GM18508 (cell line): ENCODE measurements around the gene ABCG5.

Source experiments
- ATAC-seq: cut with Tn5 transposase; IDR thresholded peaks from one replicate; pipeline ENCODE4 v1.9.1; 2021; ENCODE audit warnings: moderate number of reproducible peaks; ENCODE audit not compliant: insufficient read depth, unreplicated experiment

Gene ABCG5

GRCh38 chr2:43812947-43813346 lies 25.7 kb downstream of the ABCG5 start:
- ATAC-seq = no peak

GRCh38 chr2:43812006-43812405 lies 26.6 kb downstream of the ABCG5 start:
- ATAC-seq = no peak

- ATAC-seq = no peak
These were observed 27.8 kb downstream of the ABCG5 start for GRCh38 chr2:43810888-43811287.

GRCh38 chr2:43810452-43810851 lies 28.2 kb downstream of the ABCG5 start:
- ATAC-seq = no peak

GRCh38 chr2:43806719-43807031 lies 32.0 kb downstream of the ABCG5 start:
- no peak for ATAC-seq

- ATAC-seq = no peak
These were observed 35.5 kb downstream of the ABCG5 start for GRCh38 chr2:43803113-43803512.

GRCh38 chr2:43802135-43802534 lies 36.5 kb downstream of the ABCG5 start:
- no peak for ATAC-seq

GRCh38 chr2:43800894-43801293 lies 37.7 kb downstream of the ABCG5 start:
- no peak for ATAC-seq

- ATAC-seq = no peak
These were observed 40.3 kb downstream of the ABCG5 start for GRCh38 chr2:43798300-43798699.

- no peak for ATAC-seq
These were observed 42.4 kb downstream of the ABCG5 start for GRCh38 chr2:43796206-43796605.

- ATAC-seq = no peak
These were observed 43.7 kb downstream of the ABCG5 start for GRCh38 chr2:43794956-43795355.

- no peak for ATAC-seq
These were observed 46.0 kb downstream of the ABCG5 start for GRCh38 chr2:43792653-43793052.

- no peak for ATAC-seq
These were observed 47.4 kb downstream of the ABCG5 start for GRCh38 chr2:43791035-43791765.

GRCh38 chr2:43790147-43790546 lies 48.5 kb downstream of the ABCG5 start:
- ATAC-seq = no peak

GRCh38 chr2:43788646-43789045 lies 50.0 kb downstream of the ABCG5 start:
- ATAC-seq = no peak

- no peak for ATAC-seq
These were observed 50.7 kb downstream of the ABCG5 start for GRCh38 chr2:43787895-43788294.

GRCh38 chr2:43778233-43778632 lies 60.4 kb downstream of the ABCG5 start:
- ATAC-seq = no peak

GRCh38 chr2:43777306-43777926 lies 61.2 kb downstream of the ABCG5 start:
- no peak for ATAC-seq

GRCh38 chr2:43776324-43776723 lies 62.3 kb downstream of the ABCG5 start:
- no peak for ATAC-seq

GRCh38 chr2:43774617-43775016 lies 64.0 kb downstream of the ABCG5 start:
- ATAC-seq = no peak

GRCh38 chr2:43773876-43774613 lies 64.6 kb downstream of the ABCG5 start, which contains the start of gene DYNC2LI1:
Gene DYNC2LI1 (plus strand): TSS chr2:43774039. CDS start chr2:43774139, 100 bp downstream.
- ATAC-seq = no peak
